ENCODE results near the gene TRPM1. TPM values are rescaled to one million over a fixed set of nuclear protein-coding genes. Genes with fewer than 3 reads are reported as not detected.

Gene TRPM1
- total and polyA plus RNA-seq, 2 donors (not counting 1 experiment from before 2014, with no cell fraction given): not detected

DNA sequence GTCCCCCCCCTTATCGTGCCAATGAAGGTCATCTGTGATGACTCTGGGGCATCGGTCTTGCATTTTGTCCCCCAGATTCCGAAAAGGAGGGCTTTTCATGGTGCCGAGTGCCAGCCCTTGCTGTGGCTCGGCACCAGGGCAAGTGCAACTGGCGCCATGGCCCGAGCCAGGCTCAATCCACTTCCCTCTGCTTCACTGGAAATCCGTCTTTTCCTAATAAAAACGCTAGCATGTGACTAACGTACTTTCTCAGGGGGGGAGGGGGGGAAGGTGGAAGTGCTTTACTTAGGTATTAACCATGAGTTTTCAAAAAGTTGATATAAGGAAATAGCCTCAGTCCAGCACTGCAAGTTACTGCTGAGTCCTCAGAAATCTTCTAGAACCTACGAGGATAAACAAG lies 20.5 kb downstream of the TRPM1 start:
- H3K4me2 ChIP-seq (ENCODE audit: extremely low read depth, insufficient read depth, low read length): peak overlapping the region; percentile 25
- H3K9ac ChIP-seq (ENCODE audit: insufficient read depth, low read length): no peak overlapping the region
- H3K9me3 ChIP-seq (ENCODE audit: control insufficient read depth, insufficient read depth, low read depth, low read length): no peaks in the 10 kb centered on the region
- H3K4me1 ChIP-seq (ENCODE audit: control insufficient read depth, extremely low read depth, insufficient read depth, low read length): no peaks in the 10 kb centered on the region
- no peaks in the 10 kb centered on the region for H3K36me3 ChIP-seq (ENCODE audit: control insufficient read depth, insufficient read depth, low read length)
- peaks cover 5% of the 10 kb centered on the region for H3K27me3 ChIP-seq (ENCODE audit: control insufficient read depth, insufficient read depth, low read length)
- no peaks in the 10 kb centered on the region for H3K79me2 ChIP-seq (ENCODE audit: control insufficient read depth, insufficient read depth, low read length)
- no peak overlapping the region for H3K4me3 ChIP-seq (replicated peaks in 1 of 4; ENCODE audit: control extremely low read depth in 1 of 4, insufficient read depth in 1 of 4, low read depth in 3 of 4, low read length in 4 of 4)
- no peak overlapping the region for H3K27ac ChIP-seq (ENCODE audit: insufficient read depth, low read length)
- H4K20me1 ChIP-seq (ENCODE audit: control insufficient read depth, extremely low read depth, insufficient read depth, low read length): no peaks in the 10 kb centered on the region
- DNase-seq (ENCODE audit: low read depth in 2 of 2): peak in 1 of 2 donors; percentile 8
- TF ChIP-seq CTCF (conservative IDR thresholded peaks at IDR 0.05 in 1 of 2, IDR thresholded peaks at IDR 0.05 in 1 of 2; ENCODE audit: low read depth in 1 of 2, low read length in 2 of 2) (no peak), EZH2 (IDR thresholded peaks at IDR 0.05; ENCODE audit: low read length, missing control alignments) (no peak)
- no peak overlapping the region for H2AFZ ChIP-seq (ENCODE audit: low read length)

DNA sequence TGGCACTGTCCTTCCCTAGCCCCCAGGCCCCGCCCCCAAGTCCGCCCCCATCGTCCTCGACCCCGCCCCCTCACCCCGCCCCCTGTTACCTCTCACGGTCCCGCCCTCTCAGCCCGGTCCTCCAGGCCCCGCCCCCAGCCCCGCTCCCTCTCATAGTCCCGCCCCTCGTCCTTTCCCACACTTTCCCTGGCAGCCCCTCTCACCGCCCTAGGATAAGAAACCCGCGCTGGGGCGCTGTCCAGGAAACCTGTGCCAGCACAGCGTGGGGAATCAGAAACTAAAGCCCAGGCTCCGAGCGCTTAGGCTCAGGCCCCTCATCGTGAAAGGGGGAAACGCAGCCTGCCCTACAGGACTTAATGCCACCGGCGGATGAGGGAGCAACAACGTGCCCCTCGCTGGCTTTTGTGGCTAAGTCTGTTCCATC lies 20.9 kb downstream of the TRPM1 start:
- no peak overlapping the region for H3K4me3 ChIP-seq (replicated peaks in 1 of 4; ENCODE audit: control extremely low read depth in 1 of 4, insufficient read depth in 1 of 4, low read depth in 3 of 4, low read length in 4 of 4)
- peak in 1 of 2 donors; percentile 48 for DNase-seq (ENCODE audit: low read depth in 2 of 2)

DNA sequence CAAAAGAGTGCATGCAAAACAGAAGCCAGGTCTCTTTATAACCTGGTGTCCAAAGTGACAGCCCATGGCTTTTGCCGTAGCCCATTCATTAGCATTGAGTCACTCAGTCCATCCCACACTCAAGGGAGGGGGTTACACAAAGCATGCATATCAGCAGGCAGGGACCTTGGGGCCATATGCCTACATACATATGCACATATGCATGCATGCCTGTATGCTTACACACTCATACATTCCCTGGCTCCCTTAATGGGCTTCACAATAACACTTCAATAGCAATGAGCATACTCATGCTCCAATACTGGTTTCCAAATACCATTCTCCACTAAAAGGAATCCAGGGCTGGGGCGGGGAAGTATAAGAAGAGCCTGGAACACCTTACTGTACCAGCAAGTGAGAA lies 22.0 kb downstream of the TRPM1 start:
- Histone ChIP-seq H3K4me1 (ENCODE audit: control insufficient read depth, extremely low read depth, insufficient read depth, low read length) (no peaks in the 10 kb centered on the region), H3K4me2 (ENCODE audit: extremely low read depth, insufficient read depth, low read length) (no peak overlapping the region), H3K9me3 (ENCODE audit: control insufficient read depth, insufficient read depth, low read depth, low read length) (no peaks in the 10 kb centered on the region), H2AFZ (ENCODE audit: low read length) (no peak overlapping the region), H3K9ac (ENCODE audit: insufficient read depth, low read length) (no peak overlapping the region), H3K27ac (ENCODE audit: insufficient read depth, low read length) (no peak overlapping the region), H4K20me1 (ENCODE audit: control insufficient read depth, extremely low read depth, insufficient read depth, low read length) (no peaks in the 10 kb centered on the region), H3K79me2 (ENCODE audit: control insufficient read depth, insufficient read depth, low read length) (no peaks in the 10 kb centered on the region), H3K36me3 (ENCODE audit: control insufficient read depth, insufficient read depth, low read length) (no peaks in the 10 kb centered on the region), H3K4me3 (replicated peaks in 1 of 4; ENCODE audit: control extremely low read depth in 1 of 4, insufficient read depth in 1 of 4, low read depth in 3 of 4, low read length in 4 of 4) (no peak overlapping the region), H3K27me3 (ENCODE audit: control insufficient read depth, insufficient read depth, low read length) (peaks cover 5% of the 10 kb centered on the region)
- peak in 1 of 2 donors; percentile 74 for DNase-seq (ENCODE audit: low read depth in 2 of 2)
- TF ChIP-seq CTCF (conservative IDR thresholded peaks at IDR 0.05 in 1 of 2, IDR thresholded peaks at IDR 0.05 in 1 of 2; ENCODE audit: low read depth in 1 of 2, low read length in 2 of 2) (no peak), EZH2 (IDR thresholded peaks at IDR 0.05; ENCODE audit: low read length, missing control alignments) (no peak)

More for the DNA sequence above, 20.9 kb downstream of the TRPM1 start:
- Histone ChIP-seq H4K20me1 (ENCODE audit: control insufficient read depth, extremely low read depth, insufficient read depth, low read length) (no peaks in the 10 kb centered on the region), H3K4me2 (ENCODE audit: extremely low read depth, insufficient read depth, low read length) (peak overlapping the region; percentile 25), H3K27me3 (ENCODE audit: control insufficient read depth, insufficient read depth, low read length) (peaks cover 5% of the 10 kb centered on the region), H3K9ac (ENCODE audit: insufficient read depth, low read length) (no peak overlapping the region), H3K79me2 (ENCODE audit: control insufficient read depth, insufficient read depth, low read length) (no peaks in the 10 kb centered on the region), H3K9me3 (ENCODE audit: control insufficient read depth, insufficient read depth, low read depth, low read length) (no peaks in the 10 kb centered on the region), H2AFZ (ENCODE audit: low read length) (no peak overlapping the region), H3K27ac (ENCODE audit: insufficient read depth, low read length) (no peak overlapping the region), H3K36me3 (ENCODE audit: control insufficient read depth, insufficient read depth, low read length) (no peaks in the 10 kb centered on the region), H3K4me1 (ENCODE audit: control insufficient read depth, extremely low read depth, insufficient read depth, low read length) (no peaks in the 10 kb centered on the region)
- TF ChIP-seq CTCF (conservative IDR thresholded peaks at IDR 0.05 in 1 of 2, IDR thresholded peaks at IDR 0.05 in 1 of 2; ENCODE audit: low read depth in 1 of 2, low read length in 2 of 2) (no peak), EZH2 (IDR thresholded peaks at IDR 0.05; ENCODE audit: low read length, missing control alignments) (no peak)

Data from fibroblast of lung (primary cell).